ENCODE data around the gene ALPK3.

GRCh38 chr15:84847382-84847781 is 30.2 kb downstream of the ALPK3 start:
- no peak for TF ChIP-seq SMARCE1 (IDR thresholded peaks at IDR 0.05)
- TF ChIP-seq HNRNPK (IDR thresholded peaks at IDR 0.05; ENCODE audit: low read depth, low read length, poor library complexity, severe bottlenecking): no peak
- no peak for TF ChIP-seq ZKSCAN8 (CRISPR knock-in tag; IDR thresholded peaks at IDR 0.05)
- TF ChIP-seq CHD2 (IDR thresholded peaks at IDR 0.05; ENCODE audit: low read depth, low read length): no peak
- TF ChIP-seq HCFC1 (IDR thresholded peaks at IDR 0.05; ENCODE audit: low read depth, low read length): no peak
- no peak for TF ChIP-seq HEY1 (CRISPR knock-in tag; IDR thresholded peaks at IDR 0.05; ENCODE audit: borderline replicate concordance)
- no peak for TF ChIP-seq YY1 (IDR thresholded peaks at IDR 0.05; ENCODE audit: borderline replicate concordance in 1 of 3, control insufficient read depth in 1 of 3, extremely low read depth in 1 of 3, insufficient read depth in 3 of 3, insufficient read length in 1 of 3, insufficient replicate concordance in 2 of 3, low read depth in 1 of 3, low read length in 2 of 3)
- TF ChIP-seq ZBTB17 (CRISPR knock-in tag; IDR thresholded peaks at IDR 0.05): no peak
- no peak for TF ChIP-seq ATF7 (IDR thresholded peaks at IDR 0.05)

All from K562 (cell line).